Measurements from ENCODE around the gene MATN4.
"Not testable (repeated sequence)": the region's sequence is repeated elsewhere in the genome, so short reads cannot be mapped to it uniquely, and the experiment has no call there.

Gene MATN4, protein sequence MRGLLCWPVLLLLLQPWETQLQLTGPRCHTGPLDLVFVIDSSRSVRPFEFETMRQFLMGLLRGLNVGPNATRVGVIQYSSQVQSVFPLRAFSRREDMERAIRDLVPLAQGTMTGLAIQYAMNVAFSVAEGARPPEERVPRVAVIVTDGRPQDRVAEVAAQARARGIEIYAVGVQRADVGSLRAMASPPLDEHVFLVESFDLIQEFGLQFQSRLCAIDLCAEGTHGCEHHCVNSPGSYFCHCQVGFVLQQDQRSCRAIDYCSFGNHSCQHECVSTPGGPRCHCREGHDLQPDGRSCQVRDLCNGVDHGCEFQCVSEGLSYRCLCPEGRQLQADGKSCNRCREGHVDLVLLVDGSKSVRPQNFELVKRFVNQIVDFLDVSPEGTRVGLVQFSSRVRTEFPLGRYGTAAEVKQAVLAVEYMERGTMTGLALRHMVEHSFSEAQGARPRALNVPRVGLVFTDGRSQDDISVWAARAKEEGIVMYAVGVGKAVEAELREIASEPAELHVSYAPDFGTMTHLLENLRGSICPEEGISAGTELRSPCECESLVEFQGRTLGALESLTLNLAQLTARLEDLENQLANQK

DNA sequence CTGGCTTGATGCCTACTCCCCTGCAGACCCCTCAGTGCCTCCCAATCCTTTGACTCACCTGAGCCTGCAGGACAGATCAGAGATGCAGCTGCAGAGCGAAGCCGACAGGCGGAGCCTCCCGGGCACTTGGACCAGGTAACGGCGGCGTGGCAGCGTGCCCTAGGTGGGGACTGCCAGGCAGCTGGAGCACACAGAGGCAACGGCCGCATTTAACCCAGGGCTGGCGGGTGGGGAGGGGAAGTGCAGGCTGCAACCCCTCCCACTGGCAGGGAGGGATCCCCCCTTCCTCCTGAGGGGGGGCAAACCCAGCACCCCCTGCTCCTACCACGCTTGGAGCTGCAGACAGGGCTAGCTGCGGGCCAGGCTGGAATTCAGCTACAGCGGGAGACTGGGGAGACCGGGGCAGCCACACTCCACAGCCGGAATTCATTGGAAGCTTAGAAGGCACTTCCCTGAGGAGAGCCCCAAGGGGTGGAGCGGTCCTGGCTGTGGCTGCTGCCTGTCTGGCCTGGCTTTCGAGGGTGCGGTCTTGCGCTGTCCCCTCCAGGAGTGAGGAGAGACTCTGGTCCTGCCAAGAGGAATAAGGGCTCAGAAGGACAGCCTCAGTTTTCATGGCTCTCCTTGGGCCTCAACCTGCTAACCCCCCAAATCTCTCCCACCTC is at the start of gene MATN4:
TSS of gene MATN4 (minus strand) at position 183 of the 662 bp plus-strand sequence. CDS start 2,717 bp downstream, outside the sequence.
- H3K4me3 ChIP-seq (ENCODE audit: low read depth, low read length): no peak within 1 kb of the TSS
- TF ChIP-seq, protein P1, sequence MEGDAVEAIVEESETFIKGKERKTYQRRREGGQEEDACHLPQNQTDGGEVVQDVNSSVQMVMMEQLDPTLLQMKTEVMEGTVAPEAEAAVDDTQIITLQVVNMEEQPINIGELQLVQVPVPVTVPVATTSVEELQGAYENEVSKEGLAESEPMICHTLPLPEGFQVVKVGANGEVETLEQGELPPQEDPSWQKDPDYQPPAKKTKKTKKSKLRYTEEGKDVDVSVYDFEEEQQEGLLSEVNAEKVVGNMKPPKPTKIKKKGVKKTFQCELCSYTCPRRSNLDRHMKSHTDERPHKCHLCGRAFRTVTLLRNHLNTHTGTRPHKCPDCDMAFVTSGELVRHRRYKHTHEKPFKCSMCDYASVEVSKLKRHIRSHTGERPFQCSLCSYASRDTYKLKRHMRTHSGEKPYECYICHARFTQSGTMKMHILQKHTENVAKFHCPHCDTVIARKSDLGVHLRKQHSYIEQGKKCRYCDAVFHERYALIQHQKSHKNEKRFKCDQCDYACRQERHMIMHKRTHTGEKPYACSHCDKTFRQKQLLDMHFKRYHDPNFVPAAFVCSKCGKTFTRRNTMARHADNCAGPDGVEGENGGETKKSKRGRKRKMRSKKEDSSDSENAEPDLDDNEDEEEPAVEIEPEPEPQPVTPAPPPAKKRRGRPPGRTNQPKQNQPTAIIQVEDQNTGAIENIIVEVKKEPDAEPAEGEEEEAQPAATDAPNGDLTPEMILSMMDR (IDR thresholded peaks at IDR 0.05; ENCODE audit: low read depth, low read length): no peak

DNA sequence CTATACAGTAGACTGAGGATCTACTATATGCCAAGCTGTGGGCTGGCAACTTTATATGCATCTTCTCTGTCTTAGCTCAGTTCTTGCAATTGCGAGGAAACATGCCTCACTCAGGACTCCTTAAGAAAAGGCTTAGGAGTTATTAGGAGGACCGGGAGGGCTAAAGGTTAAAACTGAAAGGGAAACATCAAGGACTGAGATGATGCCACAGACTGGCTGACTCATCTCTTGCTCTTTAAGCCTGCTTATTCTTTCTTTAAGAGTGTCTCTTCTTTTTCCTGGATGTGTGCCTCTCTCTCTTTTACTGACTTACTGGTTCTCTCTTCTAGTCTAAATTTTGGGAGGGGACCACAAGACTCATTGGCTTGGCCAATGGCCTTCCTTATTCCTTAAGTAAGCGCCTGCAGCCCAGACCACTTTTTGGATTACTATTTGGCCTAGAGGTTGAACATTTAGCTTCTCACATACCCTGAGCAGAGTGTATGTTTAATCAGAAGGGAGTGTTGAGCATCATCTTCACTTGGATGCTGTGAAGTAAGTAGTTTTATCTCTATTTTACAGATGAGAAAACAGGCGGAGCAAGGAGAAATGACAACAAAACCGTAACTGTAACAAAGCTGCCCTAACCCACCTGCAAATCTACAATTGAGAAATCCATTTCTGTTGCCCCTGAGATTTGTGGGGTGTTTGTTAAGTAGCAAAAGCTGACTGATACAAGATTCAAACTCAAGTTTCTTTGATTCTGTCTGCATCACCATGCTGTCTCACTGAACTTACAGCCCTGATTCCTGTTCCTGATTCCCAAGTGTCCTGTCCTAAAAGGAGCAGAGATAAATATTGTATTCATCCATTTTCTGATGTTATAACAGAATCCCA is 47.3 kb upstream of the MATN4 start:
- TF ChIP-seq, protein P1 (IDR thresholded peaks at IDR 0.05; ENCODE audit: low read depth, low read length): no peak

DNA sequence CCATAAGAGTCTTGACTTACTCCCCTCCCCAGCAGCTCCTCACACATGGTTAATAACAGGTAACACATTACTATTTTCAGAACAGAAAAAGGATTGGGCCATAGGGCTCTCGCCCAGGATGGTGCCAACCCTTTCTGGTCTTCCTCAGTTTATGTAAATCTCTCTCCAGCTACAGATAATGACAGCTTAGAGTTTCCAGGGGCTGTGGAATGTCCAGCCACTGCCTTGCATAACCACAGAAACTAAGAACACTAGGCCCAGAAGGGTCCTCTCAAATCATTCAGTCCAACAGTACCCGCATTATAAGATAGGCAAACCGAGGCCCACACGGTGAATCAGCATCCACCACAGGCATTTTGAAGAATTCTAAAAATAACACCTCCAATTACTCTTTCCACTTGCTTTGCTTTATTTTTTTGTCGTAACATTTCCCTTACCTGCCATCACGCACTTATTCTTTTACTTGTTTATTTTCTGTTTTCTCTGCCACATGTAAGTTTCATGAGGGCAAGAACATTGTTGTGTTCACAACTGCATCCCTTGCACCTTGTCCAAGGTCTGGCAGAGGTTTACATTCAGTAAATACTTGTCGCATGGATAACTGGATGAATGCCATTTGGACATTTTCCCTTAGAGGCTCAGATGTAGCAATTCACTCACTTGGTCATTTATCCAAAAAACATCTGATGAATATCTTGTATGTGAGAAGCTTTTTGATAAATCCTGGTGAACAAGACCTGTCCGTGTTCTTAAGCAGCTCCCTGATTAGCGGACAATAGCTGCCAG is 46.5 kb upstream of the MATN4 start:
- no peak overlapping the region for H3K4me3 ChIP-seq (ENCODE audit: low read depth, low read length)
- TF ChIP-seq, protein P1 (IDR thresholded peaks at IDR 0.05; ENCODE audit: low read depth, low read length): no peak

More for the DNA sequence above, 47.3 kb upstream of the MATN4 start:
- H3K4me3 ChIP-seq (ENCODE audit: low read depth, low read length): no peak overlapping the region

DNA sequence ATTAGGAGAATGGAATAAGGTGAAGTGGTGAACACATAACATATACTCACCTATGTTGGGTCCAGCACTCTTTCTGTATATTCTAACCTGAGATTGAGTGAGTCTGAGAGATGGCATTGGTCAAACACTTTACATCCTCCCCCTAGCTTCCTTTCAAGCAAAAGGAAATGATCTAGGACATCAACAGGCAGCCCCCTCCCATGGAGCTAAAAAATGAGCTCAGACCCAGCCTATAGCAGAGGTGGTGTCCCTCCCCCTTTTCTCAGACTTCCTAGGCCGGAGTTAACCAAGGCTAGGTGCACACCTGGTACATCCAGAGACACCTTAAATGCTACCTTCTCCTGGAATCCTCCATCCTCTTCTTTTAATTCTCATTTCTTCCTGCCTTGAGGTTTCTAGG is 45.6 kb upstream of the MATN4 start:
- H3K4me3 ChIP-seq (ENCODE audit: low read depth, low read length): no peak overlapping the region
- TF ChIP-seq, protein P1 (IDR thresholded peaks at IDR 0.05; ENCODE audit: low read depth, low read length): no peak

DNA sequence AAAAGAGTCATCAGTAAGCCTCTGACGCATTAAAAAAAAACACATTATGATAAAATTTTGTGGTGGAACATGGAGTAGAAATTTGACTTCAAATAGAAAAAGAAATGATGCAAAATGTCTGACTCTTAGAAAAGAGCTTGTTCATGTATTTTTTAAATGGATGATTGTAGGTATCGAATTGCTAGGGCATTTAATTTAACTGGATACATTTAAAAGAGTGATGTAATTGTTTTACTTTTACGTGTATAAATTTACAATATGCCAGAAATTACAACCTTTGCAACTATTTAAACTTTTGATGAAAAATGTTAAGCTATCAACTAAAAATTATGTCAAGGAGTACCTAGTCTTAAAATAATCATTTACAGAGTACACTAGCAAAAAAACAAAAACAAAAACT is 44.6 kb upstream of the MATN4 start:
- TF ChIP-seq, protein P1 (IDR thresholded peaks at IDR 0.05; ENCODE audit: low read depth, low read length): no peak
- no peak overlapping the region for H3K4me3 ChIP-seq (ENCODE audit: low read depth, low read length)

DNA sequence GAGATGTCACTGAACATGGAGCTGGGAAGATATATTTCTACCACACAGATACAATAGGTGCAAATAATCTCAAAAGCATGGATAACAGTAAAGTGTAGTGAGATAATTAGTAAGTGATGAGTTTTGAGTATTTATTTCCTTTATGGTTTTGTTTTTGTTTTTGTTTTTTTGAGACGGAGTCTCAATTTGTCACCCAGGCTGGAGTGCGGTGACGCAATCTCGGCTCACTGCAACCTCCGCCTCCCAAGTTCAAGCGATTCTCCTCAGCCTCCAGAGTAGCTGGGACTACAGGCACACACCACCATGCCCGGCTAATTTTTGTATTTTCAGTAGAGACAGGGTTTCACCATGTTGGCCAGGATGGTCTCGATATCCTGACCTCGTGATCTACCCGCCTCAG is 42.7 kb upstream of the MATN4 start:
- not testable (repeated sequence) for H3K4me3 ChIP-seq (ENCODE audit: low read depth, low read length)

All from WI38 (cell line).